Measurements from ENCODE around the gene PEX14. TPM values are rescaled to one million over a fixed set of nuclear protein-coding genes. Genes with fewer than 3 reads are reported as not detected.

Gene PEX14
- total RNA-seq, 4 donors from 2014 or later: 10.6 to 19.6 (median 13.9) TPM

DNA sequence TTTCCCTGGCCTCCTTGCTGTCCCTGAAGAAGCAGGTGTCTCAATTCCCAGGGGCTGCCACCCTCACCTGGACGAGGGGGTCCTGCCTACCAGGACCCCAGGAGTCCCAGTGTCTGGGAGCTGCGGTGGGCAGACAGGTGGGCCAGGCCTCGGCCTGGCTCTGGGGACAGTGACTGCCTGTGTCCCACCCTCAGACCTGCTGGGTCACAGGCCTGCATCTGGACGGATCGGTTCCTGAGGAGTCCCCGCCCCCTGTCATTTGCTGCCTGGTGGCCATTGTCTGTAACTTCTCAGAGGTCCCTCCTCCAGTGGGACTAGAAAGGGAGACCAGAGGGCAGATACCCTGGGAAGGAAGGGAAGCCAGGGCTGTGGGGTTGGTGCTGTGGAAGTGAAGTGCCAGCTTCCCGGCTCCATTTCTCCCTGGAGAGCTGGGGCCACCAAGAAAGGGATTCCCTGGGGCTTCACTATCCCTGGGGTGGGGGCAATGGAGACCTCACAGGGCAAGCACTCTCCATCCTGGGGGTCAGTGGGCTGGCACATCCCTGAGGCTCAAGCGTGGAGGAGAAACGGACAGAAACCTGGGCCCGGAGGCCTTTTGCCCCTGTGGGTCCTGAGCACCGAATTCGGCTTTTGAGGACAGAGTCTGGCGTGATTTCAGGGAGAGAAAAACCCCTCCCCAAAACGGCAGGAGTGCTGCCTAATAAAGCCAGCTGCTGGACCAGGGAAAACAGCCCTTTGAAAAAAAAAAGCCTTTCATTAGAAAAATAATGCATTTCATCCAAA lies 157.3 kb downstream of the PEX14 start:
- TF ChIP-seq, protein P1, sequence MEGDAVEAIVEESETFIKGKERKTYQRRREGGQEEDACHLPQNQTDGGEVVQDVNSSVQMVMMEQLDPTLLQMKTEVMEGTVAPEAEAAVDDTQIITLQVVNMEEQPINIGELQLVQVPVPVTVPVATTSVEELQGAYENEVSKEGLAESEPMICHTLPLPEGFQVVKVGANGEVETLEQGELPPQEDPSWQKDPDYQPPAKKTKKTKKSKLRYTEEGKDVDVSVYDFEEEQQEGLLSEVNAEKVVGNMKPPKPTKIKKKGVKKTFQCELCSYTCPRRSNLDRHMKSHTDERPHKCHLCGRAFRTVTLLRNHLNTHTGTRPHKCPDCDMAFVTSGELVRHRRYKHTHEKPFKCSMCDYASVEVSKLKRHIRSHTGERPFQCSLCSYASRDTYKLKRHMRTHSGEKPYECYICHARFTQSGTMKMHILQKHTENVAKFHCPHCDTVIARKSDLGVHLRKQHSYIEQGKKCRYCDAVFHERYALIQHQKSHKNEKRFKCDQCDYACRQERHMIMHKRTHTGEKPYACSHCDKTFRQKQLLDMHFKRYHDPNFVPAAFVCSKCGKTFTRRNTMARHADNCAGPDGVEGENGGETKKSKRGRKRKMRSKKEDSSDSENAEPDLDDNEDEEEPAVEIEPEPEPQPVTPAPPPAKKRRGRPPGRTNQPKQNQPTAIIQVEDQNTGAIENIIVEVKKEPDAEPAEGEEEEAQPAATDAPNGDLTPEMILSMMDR (IDR thresholded peaks at IDR 0.05): no peak
- no peak for ATAC-seq (ENCODE audit: low FRiP score)
- no peak for DNase-seq (ENCODE audit: low spot score)

DNA sequence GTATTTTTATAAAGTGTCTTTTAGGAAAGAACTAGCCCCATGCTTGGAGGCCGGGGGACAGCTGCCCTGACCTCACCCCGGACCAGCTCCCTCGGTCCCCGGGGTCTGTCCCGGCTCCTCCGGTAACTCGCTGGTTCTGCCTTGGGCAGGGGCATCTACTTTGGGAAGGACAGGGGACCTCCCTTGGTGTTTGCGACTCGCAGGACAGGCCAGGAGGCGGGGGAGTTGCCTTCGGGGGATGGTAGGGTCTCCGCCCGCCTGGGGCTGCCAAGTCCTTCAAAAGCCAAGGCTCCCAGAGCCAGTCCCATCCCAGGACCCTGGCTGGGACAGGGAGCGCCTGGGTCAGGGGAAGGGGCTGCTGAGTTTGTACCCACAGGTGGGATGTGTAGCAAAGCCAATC lies 157.9 kb downstream of the PEX14 start:
- TF ChIP-seq, protein P1 (IDR thresholded peaks at IDR 0.05): no peak
- DNase-seq (ENCODE audit: low spot score): no peak
- ATAC-seq (ENCODE audit: low FRiP score): no peak

DNA sequence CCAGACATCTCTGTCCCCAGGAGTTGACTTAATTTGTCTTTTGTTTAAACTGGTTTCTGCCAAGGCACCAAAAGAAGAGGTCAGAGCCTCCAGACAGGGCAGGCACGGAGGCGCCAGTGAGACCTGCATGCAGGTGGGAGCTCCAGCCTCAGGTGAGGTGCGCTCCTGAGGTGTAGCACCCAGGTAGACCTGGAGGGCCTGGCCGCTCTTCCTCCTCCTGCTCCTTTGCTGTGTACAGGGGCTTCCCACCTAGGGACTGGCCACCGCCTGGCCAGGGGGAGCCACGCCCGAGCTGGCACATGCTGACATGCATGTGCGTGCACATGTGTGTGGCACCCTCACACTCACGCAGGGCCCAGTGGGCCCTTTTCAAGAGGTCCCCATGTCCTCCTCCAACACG lies 158.7 kb downstream of the PEX14 start:
- TF ChIP-seq, protein P1 (IDR thresholded peaks at IDR 0.05): no peak
- no peak for DNase-seq (ENCODE audit: low spot score)
- no peak for ATAC-seq (ENCODE audit: low FRiP score)

DNA sequence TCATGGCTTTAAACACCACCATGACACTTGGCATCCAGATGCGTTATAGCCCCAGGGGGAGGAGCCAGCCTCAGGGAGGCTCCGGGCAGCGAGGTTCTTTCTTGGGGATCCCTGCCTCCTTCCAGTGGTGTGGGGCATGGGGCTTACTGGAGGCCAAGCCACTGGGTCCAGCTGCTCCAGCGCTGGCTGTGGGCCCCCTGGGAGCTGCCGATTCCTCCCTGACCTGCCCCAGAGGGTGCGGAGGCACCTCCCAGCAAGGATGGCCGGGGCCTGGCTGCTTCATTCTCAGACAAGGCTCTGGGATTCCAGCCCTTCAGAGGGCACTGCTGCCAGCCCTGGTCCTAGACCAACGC lies 159.3 kb downstream of the PEX14 start:
- TF ChIP-seq, protein P1 (IDR thresholded peaks at IDR 0.05): no peak
- ATAC-seq (ENCODE audit: low FRiP score) (no peak), DNase-seq (ENCODE audit: low spot score) (no peak)

- TF ChIP-seq, protein P1 (IDR thresholded peaks at IDR 0.05): no peak
- DNase-seq (ENCODE audit: low spot score) (no peak), ATAC-seq (ENCODE audit: low FRiP score) (no peak)
Measured at GRCh38 chr1:10634428-10635084, 159.8 kb downstream of the PEX14 start.

DNA sequence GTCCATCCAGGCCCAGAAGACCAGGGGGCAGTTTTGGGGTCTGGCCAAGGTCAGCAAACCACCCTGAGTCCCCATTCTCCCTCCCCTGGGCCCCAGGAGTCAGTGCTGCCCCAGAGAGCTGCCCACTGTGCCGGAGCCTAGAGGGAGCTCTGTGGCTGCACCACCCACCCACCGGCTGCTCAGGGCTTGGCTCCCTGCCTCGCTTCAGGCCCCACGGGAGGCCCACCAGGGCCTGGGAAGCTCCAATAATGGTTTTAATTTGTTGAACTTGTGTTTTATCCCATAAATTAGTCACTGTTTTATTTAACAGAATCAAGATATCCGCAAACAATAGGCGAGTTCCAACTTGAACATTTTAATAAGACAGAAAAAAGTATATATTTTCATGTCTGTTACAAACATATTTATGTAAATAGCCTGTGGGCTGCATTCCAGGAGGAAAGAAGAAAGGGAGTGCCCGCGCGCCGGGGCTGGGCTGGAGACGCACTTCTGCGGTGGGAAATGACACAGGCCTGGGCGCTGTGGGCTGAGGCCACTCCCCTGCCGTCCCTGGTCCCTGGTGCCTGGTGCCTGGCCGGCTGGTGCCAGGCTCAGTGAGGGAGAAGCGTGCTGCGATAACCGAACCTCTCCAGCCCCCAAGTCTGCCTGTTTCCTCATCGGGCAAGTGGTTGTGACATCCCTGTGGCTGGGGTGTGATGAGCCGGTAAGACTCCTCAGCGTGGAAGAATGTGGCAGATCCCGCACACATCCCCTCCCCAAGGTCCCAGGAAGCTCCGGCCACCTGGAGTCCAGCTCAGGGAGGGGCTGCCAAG lies 160.5 kb downstream of the PEX14 start:
- no peak for ATAC-seq (ENCODE audit: low FRiP score)
- TF ChIP-seq, protein P1 (IDR thresholded peaks at IDR 0.05): no peak
- DNase-seq (ENCODE audit: low spot score): no peak

All from omental fat pad (tissue), 4 donors.